Thymus (tissue), 11 donors: ENCODE results near the gene ARL13B. TPM values are rescaled to one million over a fixed set of nuclear protein-coding genes. Genes with fewer than 3 reads are reported as not detected.

ENCODE experiments used
- DNase-seq, 9 donors: peaks; one replicate each; pipeline ENCODE4 v3.0.0-alpha.2; 2013; ENCODE audit warnings: low spot score in 9 of 9, low read depth in 6 of 9, missing footprints in 1 of 9
- H3K27ac ChIP-seq, 2 donors: one replicate each; pipeline ENCODE4 v1.5.1; 2013; ENCODE audit warnings: control low read depth in 1 of 2, low read depth in 1 of 2, low read length in 1 of 2, mild to moderate bottlenecking in 1 of 2, moderate library complexity in 1 of 2
- H3K27me3 ChIP-seq, 2 donors: one replicate each; pipeline ENCODE4 v1.5.1; 2013; ENCODE audit warnings: low read length in 1 of 2; ENCODE audit not compliant: control insufficient read depth in 2 of 2, insufficient read depth in 1 of 2
- H3K36me3 ChIP-seq, 2 donors: one replicate each; pipeline ENCODE4 v1.5.1; 2013; ENCODE audit warnings: low read length in 1 of 2, mild to moderate bottlenecking in 1 of 2, moderate library complexity in 1 of 2; ENCODE audit not compliant: control insufficient read depth in 2 of 2, insufficient read depth in 2 of 2
- H3K4me1 ChIP-seq, 2 donors: one replicate each; pipeline ENCODE4 v1.5.1; 2013; ENCODE audit warnings: low read length in 2 of 2; ENCODE audit not compliant: control insufficient read depth in 2 of 2, insufficient read depth in 2 of 2
- H3K4me3 ChIP-seq, 2 donors: one replicate each; pipeline ENCODE4 v1.5.1; 2013; ENCODE audit warnings: low read length in 2 of 2, control low read depth in 1 of 2, mild to moderate bottlenecking in 1 of 2
- H3K9me3 ChIP-seq, 2 donors: one replicate each; pipeline ENCODE4 v1.5.1; 2013; ENCODE audit warnings: low read length in 1 of 2, mild to moderate bottlenecking in 1 of 2; ENCODE audit not compliant: control insufficient read depth in 2 of 2, insufficient read depth in 1 of 2
- WGBS: extraction: QIAGEN DNeasy Blood & Tissue Kit; methylation state at CpG from one replicate; pipeline ENCODE4 v1.1.7; 2013; 5-methylcytosine and 5-hydroxymethylcytosine counted together
- polyA plus RNA-seq: library from polyadenylated mRNA; stranded (reverse); fragments of 200-250 nt; gene quantifications from one replicate; pipeline ENCODE4 v1.2.3, GENCODE V29; 2013
- total RNA-seq: library from RNA; stranded (reverse); fragments of 120-200 nt; gene quantifications from one replicate; pipeline ENCODE4 v1.2.4, GENCODE V29; 2013
- donor health status: healthy.

The ARL13B gene
- total and polyA plus RNA-seq, 2 donors = 6.7 to 8.5 TPM

DNA sequence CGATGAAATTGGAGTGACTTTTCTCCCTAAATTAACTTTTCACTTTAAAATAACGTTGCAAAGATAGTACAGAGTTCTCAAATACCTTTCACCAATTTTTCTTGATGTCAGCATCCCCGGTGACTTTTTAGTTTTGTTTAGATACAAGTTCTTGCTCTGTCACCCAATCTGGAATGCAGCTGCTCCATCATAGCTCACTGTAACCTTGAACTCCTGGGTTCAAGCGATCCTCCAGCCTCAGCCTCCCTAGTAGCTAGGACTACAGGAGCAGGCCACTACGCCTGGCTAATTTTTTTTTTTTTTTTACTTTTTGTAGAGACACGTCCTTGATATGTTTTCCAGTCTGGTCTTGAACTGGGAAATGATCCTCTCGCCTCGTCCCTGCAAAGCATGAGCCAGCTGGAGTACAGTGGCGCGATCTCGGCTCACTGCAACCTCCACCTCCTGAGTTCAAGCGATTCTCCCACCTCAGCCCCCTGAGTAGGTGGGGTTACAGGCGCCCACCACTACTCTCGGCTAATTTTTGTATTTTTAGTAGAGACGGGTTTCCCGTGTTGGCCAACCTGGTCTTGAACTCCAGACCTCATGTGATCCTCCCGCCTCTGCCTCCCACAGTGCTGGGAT lies 83.7 kb downstream of the ARL13B start:
- Histone ChIP-seq H3K27ac (peak overlapping the region; percentile 93 to 99), H3K4me1 (peaks cover 7 to 8% of the 10 kb centered on the region in 2 donors), H3K27me3 (no peaks in the 10 kb centered on the region), H3K9me3 (no peaks in the 10 kb centered on the region), H3K4me3 (peak overlapping the region; percentile 64 to 87), H3K36me3 (peaks cover 6 to 17% of the 10 kb centered on the region in 2 donors)
- 63% methylated on average over 17 of the region's 17 CpGs for WGBS
- DNase-seq = no peak

DNA sequence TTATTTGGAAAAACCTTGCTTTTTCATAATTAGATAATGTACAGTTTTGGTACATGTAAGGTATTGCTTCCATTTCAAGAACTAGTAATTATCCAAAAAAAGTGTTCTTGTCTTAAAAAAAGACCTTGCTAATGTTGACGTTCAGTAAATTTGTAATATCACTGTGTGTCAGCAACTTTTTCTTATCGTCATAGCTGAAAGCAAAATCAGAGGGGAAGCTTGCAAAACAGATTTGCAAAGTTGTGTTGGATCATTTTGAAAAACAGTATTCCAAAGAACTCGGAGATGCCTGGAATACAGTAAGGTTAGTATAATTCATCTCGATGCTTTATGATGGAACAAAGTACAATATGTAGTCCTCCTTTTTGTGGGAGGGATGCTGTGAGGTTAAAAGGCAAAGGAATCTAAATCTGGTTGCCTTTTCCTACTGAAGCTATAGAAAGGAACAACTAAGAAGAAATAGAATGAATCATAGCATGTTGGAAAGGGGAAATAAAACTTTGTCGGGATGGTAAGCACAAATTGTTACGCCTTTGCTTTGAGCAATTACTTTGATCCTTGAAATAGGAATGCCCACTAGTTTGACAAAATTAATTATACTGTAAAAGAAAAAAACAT lies 84.4 kb downstream of the ARL13B start:
- Histone ChIP-seq H3K36me3 (peaks cover 6 to 17% of the 10 kb centered on the region in 2 donors), H3K9me3 (no peaks in the 10 kb centered on the region), H3K4me1 (peaks cover 7 to 8% of the 10 kb centered on the region in 2 donors), H3K27ac (no peak overlapping the region), H3K27me3 (no peaks in the 10 kb centered on the region), H3K4me3 (no peak overlapping the region)
- DNase-seq = no peak
- 83% methylated on average over 6 of the region's 6 CpGs for WGBS

DNA sequence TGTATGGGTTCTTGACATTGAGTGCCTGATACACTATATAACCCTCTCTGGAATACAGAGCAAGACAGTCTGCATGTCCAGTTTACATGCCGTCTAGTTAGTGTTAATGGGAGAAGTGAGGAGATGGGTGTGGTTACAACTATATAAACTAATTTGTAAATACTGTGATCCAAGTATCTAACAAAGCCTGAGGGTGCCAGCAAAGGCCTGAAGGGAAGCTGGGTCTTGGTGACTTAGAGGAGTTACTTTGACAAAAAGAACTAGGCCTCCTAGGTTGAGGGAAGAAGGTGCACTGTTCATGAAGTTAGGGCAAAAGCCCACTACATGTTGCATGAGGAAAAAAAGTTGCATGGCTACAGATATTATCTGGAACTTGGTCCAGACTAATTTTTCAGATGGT lies 85.2 kb downstream of the ARL13B start:
- Histone ChIP-seq H3K27me3 (no peaks in the 10 kb centered on the region), H3K27ac (no peak overlapping the region), H3K4me3 (no peak overlapping the region), H3K9me3 (no peaks in the 10 kb centered on the region), H3K4me1 (peaks cover 7 to 8% of the 10 kb centered on the region in 2 donors), H3K36me3 (peaks cover 3 to 15% of the 10 kb centered on the region in 2 donors)
- DNase-seq = no peak
- WGBS = 97% methylated on average over 1 of the region's 1 CpG

DNA sequence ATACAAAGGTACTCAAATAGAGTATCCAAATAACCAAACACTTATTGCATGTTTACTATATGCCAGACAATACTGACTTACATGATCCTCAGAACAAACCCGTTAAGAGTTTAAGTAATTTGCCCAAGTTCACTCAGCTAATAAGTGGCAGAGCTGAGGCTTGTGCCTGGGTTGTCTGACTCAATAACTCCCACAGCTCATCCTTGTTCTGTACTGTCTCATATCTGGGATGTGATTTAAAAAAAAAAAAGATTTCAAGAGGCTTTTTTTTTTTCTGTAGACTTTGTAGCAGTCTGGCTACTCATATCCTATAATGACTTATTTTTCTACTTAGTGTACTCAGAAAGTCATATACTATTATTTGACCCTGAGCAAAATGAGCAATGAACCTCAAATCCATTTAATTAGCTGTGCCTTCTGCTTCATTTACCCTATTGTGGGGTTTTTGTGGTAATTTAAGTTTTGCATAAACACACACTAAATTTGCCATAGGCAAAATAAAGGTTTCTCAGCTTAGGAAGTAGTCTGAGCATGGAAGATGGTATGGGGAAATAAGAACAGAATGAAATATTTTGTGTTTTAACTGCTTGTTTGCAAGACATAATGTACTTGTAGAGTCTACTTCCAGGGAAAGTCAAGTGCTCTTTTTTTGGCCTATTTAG lies 86.0 kb downstream of the ARL13B start:
- H3K27me3 ChIP-seq = no peaks in the 10 kb centered on the region
- WGBS = 98% methylated on average over 1 of the region's 1 CpG
- no peak overlapping the region for H3K27ac ChIP-seq
- H3K4me1 ChIP-seq = peaks cover 7 to 8% of the 10 kb centered on the region in 2 donors
- H3K9me3 ChIP-seq = no peaks in the 10 kb centered on the region
- no peak overlapping the region for H3K4me3 ChIP-seq
- H3K36me3 ChIP-seq = peaks cover 3 to 15% of the 10 kb centered on the region in 2 donors
- no peak for DNase-seq

DNA sequence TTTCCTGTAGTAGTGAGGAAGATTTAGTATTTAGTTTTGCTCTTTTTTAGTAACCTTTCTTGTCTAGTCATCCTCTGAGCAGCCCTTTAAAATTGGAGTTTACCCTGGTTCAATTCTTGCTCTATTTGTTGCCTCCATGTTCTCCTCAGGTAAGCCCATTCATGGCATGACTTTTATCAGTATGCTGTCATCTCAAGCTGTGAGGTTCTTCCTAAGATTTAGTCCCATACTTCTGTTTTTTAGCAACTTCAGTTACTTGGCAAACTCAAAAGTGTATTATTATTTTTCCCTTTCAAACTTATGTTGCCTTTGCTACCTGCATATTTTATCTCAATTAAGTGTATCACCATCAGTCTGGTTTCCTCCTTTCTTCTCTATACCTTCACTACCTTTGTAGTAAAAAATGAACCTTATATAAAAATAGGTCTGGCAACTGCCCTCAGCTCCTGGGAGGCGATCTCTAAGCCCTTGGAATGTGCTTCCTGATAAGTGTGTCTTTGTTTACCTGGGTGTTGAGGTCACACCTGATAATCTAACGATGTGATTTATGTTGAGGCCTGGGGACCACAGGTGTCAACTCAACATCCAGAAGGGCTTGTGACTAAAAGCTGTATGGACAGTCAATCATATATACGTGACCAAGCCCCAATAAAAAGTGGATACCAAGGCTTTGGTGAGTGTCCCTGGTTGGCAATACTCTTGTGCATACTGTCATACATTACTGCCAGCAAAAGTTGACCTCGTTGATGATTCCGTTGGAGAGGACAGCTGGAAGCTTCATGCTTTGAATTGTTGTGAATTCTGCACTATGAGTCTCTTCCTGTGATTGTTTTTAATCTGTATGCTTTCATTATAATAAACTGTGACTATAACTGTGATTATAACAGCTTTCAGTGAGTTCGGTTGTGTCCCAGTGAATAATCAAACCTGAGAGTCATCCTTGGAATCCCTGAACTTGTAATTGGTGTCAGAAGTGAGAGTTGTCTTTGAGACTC lies 86.8 kb downstream of the ARL13B start:
- peaks cover 3 to 15% of the 10 kb centered on the region in 2 donors for H3K36me3 ChIP-seq

DNA sequence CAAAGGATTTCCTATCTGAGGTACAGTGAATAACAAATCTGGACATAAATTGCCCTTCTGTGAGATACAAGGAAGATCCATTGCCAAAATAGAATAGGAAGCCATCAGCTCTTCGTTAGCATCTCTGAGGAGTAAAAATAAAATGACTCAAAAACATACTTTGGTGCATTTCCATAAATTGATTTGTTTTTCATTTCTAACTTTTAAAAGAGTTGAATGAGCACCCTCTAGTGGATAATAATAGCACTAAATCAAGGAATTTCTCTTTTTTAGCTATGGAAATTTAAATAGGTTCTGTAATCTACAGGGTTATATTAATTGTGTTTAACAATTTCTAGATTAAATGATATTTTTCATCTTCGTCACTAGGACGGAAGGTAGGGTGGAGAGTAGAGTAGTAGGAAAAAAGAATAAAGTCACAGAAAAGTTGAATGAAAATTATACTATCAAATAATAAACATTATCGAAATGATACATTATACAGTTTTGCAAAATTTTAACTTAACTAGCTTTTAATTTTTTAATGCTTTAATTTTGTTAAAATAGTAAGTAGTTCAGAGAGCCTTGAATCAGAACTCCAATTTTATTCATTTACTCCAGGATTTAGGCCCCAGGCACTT lies 89.3 kb downstream of the ARL13B start:
- no peak overlapping the region for H3K4me3 ChIP-seq
- DNase-seq = peak in 1 of 9 donors; percentile 18
- 55% methylated on average over 4 of the region's 4 CpGs for WGBS
- peaks cover 3 to 15% of the 10 kb centered on the region in 2 donors for H3K36me3 ChIP-seq
- no peaks in the 10 kb centered on the region for H3K9me3 ChIP-seq
- H3K27me3 ChIP-seq = no peaks in the 10 kb centered on the region
- H3K27ac ChIP-seq = no peak overlapping the region
- H3K4me1 ChIP-seq = no peaks in the 10 kb centered on the region

More for the DNA sequence above, 86.8 kb downstream of the ARL13B start:
- no peaks in the 10 kb centered on the region for H3K27me3 ChIP-seq
- no peaks in the 10 kb centered on the region for H3K9me3 ChIP-seq
- WGBS = 97% methylated on average over 6 of the region's 6 CpGs
- peaks cover 7 to 8% of the 10 kb centered on the region in 2 donors for H3K4me1 ChIP-seq
- no peak overlapping the region for H3K27ac ChIP-seq
- DNase-seq = no peak
- H3K4me3 ChIP-seq = no peak overlapping the region

DNA sequence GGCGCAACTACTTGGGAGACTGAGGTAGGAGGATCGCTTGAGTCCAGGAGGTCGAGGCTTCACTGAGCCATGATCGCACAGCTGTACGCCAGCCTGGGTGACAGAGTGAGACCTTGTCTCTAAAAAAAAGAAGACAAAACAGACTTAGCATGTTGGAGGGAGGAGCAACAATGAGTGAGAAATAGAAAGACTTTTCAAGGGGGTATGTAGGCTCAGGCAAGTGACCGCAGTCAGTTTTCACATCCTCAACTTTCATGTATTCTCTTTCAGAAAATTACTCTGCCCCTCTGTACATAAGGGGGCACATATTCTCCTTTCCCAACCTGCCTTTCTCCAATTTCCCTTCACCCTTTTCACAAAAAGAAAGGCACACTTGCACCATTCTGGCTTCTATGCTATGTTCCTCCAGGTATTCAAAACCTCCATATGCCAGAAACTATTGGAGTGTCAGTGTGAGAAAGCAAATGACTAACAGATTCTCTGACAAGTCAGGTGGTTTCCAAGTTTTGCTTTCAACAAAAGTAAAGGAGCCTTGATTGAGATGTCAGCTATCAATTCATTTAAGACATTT lies 90.5 kb downstream of the ARL13B start:
- H3K27me3 ChIP-seq = no peaks in the 10 kb centered on the region
- H3K4me3 ChIP-seq = no peak overlapping the region
- no peaks in the 10 kb centered on the region for H3K4me1 ChIP-seq
- no peak overlapping the region for H3K27ac ChIP-seq
- H3K36me3 ChIP-seq = peaks cover 3 to 12% of the 10 kb centered on the region in 2 donors
- no peaks in the 10 kb centered on the region for H3K9me3 ChIP-seq
- DNase-seq = no peak
- 98% methylated on average over 6 of the region's 6 CpGs for WGBS

DNA sequence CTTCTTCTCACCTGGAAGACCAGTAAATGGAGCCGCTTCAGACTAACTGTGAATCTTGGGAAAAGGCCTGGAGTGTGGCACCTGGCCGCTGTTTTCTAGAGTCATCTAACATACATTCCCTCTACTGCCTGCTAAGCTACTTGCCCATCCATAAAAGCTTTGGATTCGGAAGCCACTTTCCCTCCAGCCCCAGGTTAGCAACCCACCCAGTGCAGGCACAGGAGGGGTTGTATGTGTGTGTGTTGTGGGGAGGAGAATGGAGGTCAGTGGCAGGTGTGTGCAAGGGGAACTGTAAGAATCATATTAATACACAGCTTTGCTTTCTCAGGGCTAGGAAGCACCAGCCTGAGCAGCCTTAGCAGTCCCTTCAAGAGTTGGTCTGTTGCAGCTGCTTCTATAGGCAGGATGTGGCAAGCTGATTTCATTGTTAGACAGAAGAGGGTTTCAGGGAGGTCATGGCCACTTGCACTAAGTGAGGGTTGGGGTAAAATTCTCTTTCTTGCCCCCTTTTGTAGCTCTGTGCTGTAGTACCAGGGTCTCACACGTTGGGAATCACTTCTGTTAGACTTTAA lies 91.8 kb downstream of the ARL13B start:
- Histone ChIP-seq H3K4me3 (no peak overlapping the region), H3K9me3 (no peaks in the 10 kb centered on the region), H3K27ac (no peak overlapping the region), H3K4me1 (no peaks in the 10 kb centered on the region), H3K36me3 (peaks cover 3 to 15% of the 10 kb centered on the region in 2 donors), H3K27me3 (no peaks in the 10 kb centered on the region)
- peak in 2 of 9 donors; percentile 23 to 39 for DNase-seq
- WGBS = 94% methylated on average over 4 of the region's 4 CpGs
